Measurements from ENCODE around the gene CTNNA3. TPM values are rescaled to one million over a fixed set of nuclear protein-coding genes. Genes with fewer than 3 reads are reported as not detected.

The CTNNA3 gene
- total RNA-seq, 1 experiment from 2014 or later = 0.32 TPM

DNA sequence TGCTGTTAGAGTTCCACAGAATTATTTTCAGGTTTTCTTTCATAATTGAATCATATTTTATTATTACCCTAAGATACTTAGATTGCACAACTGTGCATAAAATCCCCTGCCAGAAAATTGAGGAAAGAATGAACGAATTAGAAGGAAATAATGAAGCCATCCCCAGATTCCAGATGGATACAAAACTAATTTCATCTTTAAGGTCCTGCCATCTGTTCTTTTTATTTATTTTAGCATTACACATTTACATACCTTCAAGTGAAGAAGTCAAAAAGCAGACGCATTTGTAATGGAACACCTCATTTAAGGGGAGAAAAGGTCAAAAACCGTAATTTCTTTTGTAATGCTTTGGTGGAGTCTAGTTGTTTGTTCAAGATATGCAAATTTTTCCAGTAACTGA, 847.1 kb downstream of the CTNNA3 start:
- DNase-seq (ENCODE audit: low read depth, low spot score) = no peak
- Histone ChIP-seq H3K4me1 (ENCODE audit: control insufficient read depth in 1 of 2, insufficient read depth in 2 of 2, low read length in 2 of 2) (no peaks in the 10 kb centered on the region), H3K79me2 (ENCODE audit: insufficient read depth, low read length) (no peaks in the 10 kb centered on the region), H3K9me3 (ENCODE audit: control insufficient read depth in 1 of 2, insufficient read depth in 1 of 2, low read depth in 1 of 2, low read length in 2 of 2) (no peaks in the 10 kb centered on the region), H3K9me2 (ENCODE audit: insufficient read depth) (no peaks in the 10 kb centered on the region), H3K9ac (ENCODE audit: low read length) (no peak overlapping the region), H3K27me3 (ENCODE audit: insufficient read depth, low read length) (no peaks in the 10 kb centered on the region), H2AFZ (ENCODE audit: low read depth, low read length, poor library complexity, severe bottlenecking) (no peak overlapping the region), H4K20me1 (ENCODE audit: insufficient read depth) (no peaks in the 10 kb centered on the region), H3K4me2 (ENCODE audit: low read length) (no peak overlapping the region), H3K27ac (ENCODE audit: low read depth, low read length) (no peak overlapping the region), H3K4me3 (replicated peaks in 1 of 2; ENCODE audit: low read depth in 1 of 2, low read length in 2 of 2) (no peak overlapping the region), H3K36me3 (ENCODE audit: control insufficient read depth in 1 of 2, insufficient read depth in 2 of 2, low read length in 2 of 2) (no peaks in the 10 kb centered on the region)
- no peak for ATAC-seq
- POLR2A ChIA-PET = no interaction called here
- CTCF ChIA-PET = no interaction called here
- TF ChIP-seq SP1 (IDR thresholded peaks at IDR 0.05; ENCODE audit: low read depth) (no peak), CEBPB (IDR thresholded peaks at IDR 0.05; ENCODE audit: low read depth) (no peak), TCF7L2 (IDR thresholded peaks at IDR 0.05; ENCODE audit: borderline replicate concordance, extremely low read depth, insufficient read depth, insufficient read length) (no peak), EGR1 (IDR thresholded peaks at IDR 0.05; ENCODE audit: low read depth) (no peak), EZH2phosphoT487 (IDR thresholded peaks at IDR 0.05; ENCODE audit: borderline replicate concordance) (no peak), FOSL1 (IDR thresholded peaks at IDR 0.05; ENCODE audit: low read depth) (no peak), EZH2 (IDR thresholded peaks at IDR 0.05) (no peak), ZNF274 (IDR thresholded peaks at IDR 0.05; ENCODE audit: low read depth, low read length) (no peak)
- intact Hi-C loops (cut with micrococcal nuclease) = no loop called here
- RAD21 ChIA-PET (ENCODE audit: low non-redundant PET in 1 of 2, low total read pairs in 2 of 2, uncharacterized antibody in 2 of 2, unreplicated experiment in 2 of 2) = no interaction called here
- no TSS peak for BruUV-seq (replicated peaks)

DNA sequence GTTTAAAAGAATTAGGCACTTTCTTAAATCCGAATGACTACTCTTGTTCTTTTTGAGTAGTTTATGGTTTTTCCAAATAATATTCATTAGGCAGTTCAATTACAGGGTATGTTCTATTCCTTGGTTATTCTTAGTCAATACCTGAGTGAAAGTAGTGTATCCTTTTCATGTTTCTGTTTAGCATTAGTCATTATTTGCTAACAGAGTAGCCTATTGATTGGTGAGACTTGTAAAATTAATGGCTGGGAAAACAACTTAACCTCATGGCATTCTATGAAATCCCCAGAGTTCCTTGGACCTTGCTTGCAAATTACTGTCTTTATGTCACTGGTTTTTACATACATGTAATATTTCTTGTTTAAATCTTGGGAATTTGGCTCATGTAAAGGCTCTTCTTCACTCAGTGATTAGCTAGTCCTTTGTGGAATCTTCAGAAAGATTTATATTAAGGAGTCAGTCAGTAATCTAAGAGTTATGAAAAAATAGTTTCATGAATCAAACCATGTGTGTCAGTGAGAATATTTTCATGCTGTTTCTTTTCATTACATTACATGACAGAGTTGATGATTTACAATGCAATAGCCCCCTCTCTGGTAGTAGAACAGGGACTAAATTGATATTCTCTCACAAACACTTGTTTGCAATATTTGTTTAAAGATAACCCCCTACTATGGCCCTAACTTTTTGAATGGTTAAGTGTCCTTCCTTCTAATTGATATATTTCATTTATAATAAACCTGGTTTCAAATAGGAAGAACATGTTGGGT, 851.6 kb downstream of the CTNNA3 start:
- ATAC-seq (no peak), DNase-seq (ENCODE audit: low read depth, low spot score) (no peak)
- Histone ChIP-seq H3K9ac (ENCODE audit: low read length) (no peak overlapping the region), H3K9me2 (ENCODE audit: insufficient read depth) (no peaks in the 10 kb centered on the region), H4K20me1 (ENCODE audit: insufficient read depth) (no peaks in the 10 kb centered on the region), H3K4me2 (ENCODE audit: low read length) (no peak overlapping the region), H3K27ac (ENCODE audit: low read depth, low read length) (no peak overlapping the region), H3K36me3 (ENCODE audit: control insufficient read depth in 1 of 2, insufficient read depth in 2 of 2, low read length in 2 of 2) (no peaks in the 10 kb centered on the region), H2AFZ (ENCODE audit: low read depth, low read length, poor library complexity, severe bottlenecking) (no peak overlapping the region), H3K4me3 (replicated peaks in 1 of 2; ENCODE audit: low read depth in 1 of 2, low read length in 2 of 2) (no peak overlapping the region), H3K9me3 (ENCODE audit: control insufficient read depth in 1 of 2, insufficient read depth in 1 of 2, low read depth in 1 of 2, low read length in 2 of 2) (no peaks in the 10 kb centered on the region), H3K4me1 (ENCODE audit: control insufficient read depth in 1 of 2, insufficient read depth in 2 of 2, low read length in 2 of 2) (no peaks in the 10 kb centered on the region), H3K27me3 (ENCODE audit: insufficient read depth, low read length) (no peaks in the 10 kb centered on the region), H3K79me2 (ENCODE audit: insufficient read depth, low read length) (no peaks in the 10 kb centered on the region)
- RAD21 ChIA-PET (ENCODE audit: low non-redundant PET in 1 of 2, low total read pairs in 2 of 2, uncharacterized antibody in 2 of 2, unreplicated experiment in 2 of 2) = no interaction called here
- peak; percentile 44 for TF ChIP-seq RAD21 (IDR thresholded peaks at IDR 0.05; ENCODE audit: low read depth)
- TF ChIP-seq POLR2A (IDR thresholded peaks at IDR 0.05; ENCODE audit: borderline replicate concordance, extremely low read depth, insufficient read depth, insufficient read length) = no peak
- TF ChIP-seq POLR2AphosphoS5 (IDR thresholded peaks at IDR 0.05; ENCODE audit: low read depth, low read length) = no peak
- no peak for TF ChIP-seq JUND (IDR thresholded peaks at IDR 0.05)
- TF ChIP-seq, protein P1, sequence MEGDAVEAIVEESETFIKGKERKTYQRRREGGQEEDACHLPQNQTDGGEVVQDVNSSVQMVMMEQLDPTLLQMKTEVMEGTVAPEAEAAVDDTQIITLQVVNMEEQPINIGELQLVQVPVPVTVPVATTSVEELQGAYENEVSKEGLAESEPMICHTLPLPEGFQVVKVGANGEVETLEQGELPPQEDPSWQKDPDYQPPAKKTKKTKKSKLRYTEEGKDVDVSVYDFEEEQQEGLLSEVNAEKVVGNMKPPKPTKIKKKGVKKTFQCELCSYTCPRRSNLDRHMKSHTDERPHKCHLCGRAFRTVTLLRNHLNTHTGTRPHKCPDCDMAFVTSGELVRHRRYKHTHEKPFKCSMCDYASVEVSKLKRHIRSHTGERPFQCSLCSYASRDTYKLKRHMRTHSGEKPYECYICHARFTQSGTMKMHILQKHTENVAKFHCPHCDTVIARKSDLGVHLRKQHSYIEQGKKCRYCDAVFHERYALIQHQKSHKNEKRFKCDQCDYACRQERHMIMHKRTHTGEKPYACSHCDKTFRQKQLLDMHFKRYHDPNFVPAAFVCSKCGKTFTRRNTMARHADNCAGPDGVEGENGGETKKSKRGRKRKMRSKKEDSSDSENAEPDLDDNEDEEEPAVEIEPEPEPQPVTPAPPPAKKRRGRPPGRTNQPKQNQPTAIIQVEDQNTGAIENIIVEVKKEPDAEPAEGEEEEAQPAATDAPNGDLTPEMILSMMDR (IDR thresholded peaks at IDR 0.05 in 2 of 3, conservative IDR thresholded peaks at IDR 0.05 in 1 of 3; ENCODE audit: borderline replicate concordance in 1 of 3, insufficient read depth in 1 of 3, low read depth in 2 of 3, low read length in 2 of 3) = 0 out of 6 replicates have a peak, but pooled peaks of 2 of the 3 experiments have one; percentile 2 to 22
- TF ChIP-seq EZH2phosphoT487 (IDR thresholded peaks at IDR 0.05; ENCODE audit: borderline replicate concordance) = no peak
- no peak for TF ChIP-seq ELF1 (IDR thresholded peaks at IDR 0.05; ENCODE audit: borderline replicate concordance, low read depth)
- BruUV-seq (replicated peaks) = no TSS peak
- CTCF ChIA-PET = no interaction called here
- intact Hi-C loops (cut with micrococcal nuclease) = no loop called here
- POLR2A ChIA-PET = no interaction called here
